IMR-90 (cell line): ENCODE results near the gene STAG2. TPM values are rescaled to one million over a fixed set of nuclear protein-coding genes. Genes with fewer than 3 reads are reported as not detected.

Experiments
- ATAC-seq: fragments of 200-7000 bp; cut with Tn5 transposase; 2 replicates; pipeline ENCODE4 v1.9.1; 2020; ENCODE audit warnings: low read depth, mild to moderate bottlenecking, moderate library complexity
- BruUV-seq: library from RNA; stranded (reverse); fragments of 400-500 nt; replicated peaks from 2 replicates; lab custom pipeline; 2021; lab: Mats Ljungman, UMichigan
- CTCF ChIA-PET: fragments of 300-600 bp; formaldehyde crosslinking; extraction: SDS; loops from one replicate; lab custom pipeline; 2021; ENCODE audit warnings: antibody characterized with exemption; lab: Yijun Ruan, JAX
- POLR2A ChIA-PET: fragments of 300-600 bp; sonication (Branson Sonifier 250); formaldehyde crosslinking; loops from one replicate; lab custom pipeline; 2022; ENCODE audit warnings: antibody characterized with exemption; ENCODE audit not compliant: unreplicated experiment; lab: Charles Lee
- DNase-seq: peaks from one replicate; pipeline ENCODE4 v3.0.0; 2013
- H2AFZ ChIP-seq: replicated peaks from 2 replicates; pipeline ENCODE3; 2013; ENCODE audit warnings: low read length, mild to moderate bottlenecking; ENCODE audit not compliant: poor library complexity
- H2AK5ac ChIP-seq: 2 replicates; pipeline ENCODE4 v1.6.1; 2013; ENCODE audit warnings: low read depth, low read length, inconsistent platforms
- H2AK9ac ChIP-seq: replicated peaks from 2 replicates; pipeline ENCODE3; 2013; ENCODE audit warnings: mild to moderate bottlenecking, low read depth, low read length, moderate library complexity; ENCODE audit not compliant: poor library complexity
- H2BK120ac ChIP-seq: 2 replicates; pipeline ENCODE4 v1.6.1; 2013; ENCODE audit warnings: low read depth, low read length, inconsistent platforms
- H2BK15ac ChIP-seq: 3 replicates; pipeline ENCODE4 v1.6.1; 2013; ENCODE audit warnings: low read depth, low read length, inconsistent platforms
- H2BK20ac ChIP-seq: 2 replicates; pipeline ENCODE4 v1.6.1; 2013; ENCODE audit warnings: low read depth, mild to moderate bottlenecking, inconsistent platforms, low read length, moderate library complexity
- H2BK5ac ChIP-seq: 2 replicates; pipeline ENCODE4 v1.6.1; 2013; ENCODE audit warnings: mild to moderate bottlenecking, low read depth, low read length, inconsistent platforms; ENCODE audit not compliant: poor library complexity, severe bottlenecking
- H3K14ac ChIP-seq: replicated peaks from 2 replicates; pipeline ENCODE4 v1.6.1; 2013; ENCODE audit warnings: low read depth, low read length, inconsistent platforms
- H3K18ac ChIP-seq: 2 replicates; pipeline ENCODE4 v1.6.1; 2013; ENCODE audit warnings: low read depth, low read length, control low read depth
- H3K23ac ChIP-seq: 2 replicates; pipeline ENCODE4 v1.6.1; 2013; ENCODE audit warnings: low read depth, low read length, inconsistent platforms
- H3K27ac ChIP-seq: 2 replicates; pipeline ENCODE4 v1.5.1; 2013; ENCODE audit warnings: mild to moderate bottlenecking, control low read depth, low read length; ENCODE audit not compliant: insufficient read depth
- H3K27me3 ChIP-seq: 2 replicates; pipeline ENCODE4 v1.6.1; 2013; ENCODE audit warnings: low read length; ENCODE audit not compliant: control insufficient read depth, insufficient read depth
- H3K36me3 ChIP-seq: 2 replicates; pipeline ENCODE4 v1.6.1; 2013; ENCODE audit warnings: low read length, mixed read lengths; ENCODE audit not compliant: control insufficient read depth, insufficient read depth
- H3K4ac ChIP-seq: 2 replicates; pipeline ENCODE4 v1.6.1; 2013; ENCODE audit warnings: low read depth, low read length, inconsistent platforms
- H3K4me1 ChIP-seq: 2 replicates; pipeline ENCODE4 v1.6.1; 2013; ENCODE audit warnings: low read length, mixed read lengths; ENCODE audit not compliant: control insufficient read depth, insufficient read depth
- H3K4me2 ChIP-seq: 2 replicates; pipeline ENCODE4 v1.6.1; 2013; ENCODE audit warnings: low read depth, mild to moderate bottlenecking, control low read depth, low read length, moderate library complexity
- H3K4me3 ChIP-seq: 2 replicates; pipeline ENCODE4 v1.5.1; 2013; ENCODE audit warnings: low read depth, mild to moderate bottlenecking, control low read depth, low read length, moderate library complexity; ENCODE audit not compliant: insufficient read depth
- H3K56ac ChIP-seq: 2 replicates; pipeline ENCODE4 v1.6.1; 2013; ENCODE audit warnings: low read length, inconsistent platforms; ENCODE audit not compliant: insufficient read depth; ENCODE audit errors: extremely low read depth
- H3K79me1 ChIP-seq, 2 experiments: 2 replicates each; pipeline ENCODE4 v1.6.1; 2013; ENCODE audit warnings: low read length in 2 of 2, inconsistent platforms in 1 of 2, low read depth in 1 of 2
- H3K9ac ChIP-seq: 2 replicates; pipeline ENCODE4 v1.6.1; 2013; ENCODE audit warnings: low read depth, low read length, control low read depth
- H3K9me1 ChIP-seq: 2 replicates; pipeline ENCODE4 v1.6.1; 2013; ENCODE audit warnings: low read length, inconsistent platforms; ENCODE audit not compliant: insufficient read depth
- H3K9me3 ChIP-seq: 2 replicates; pipeline ENCODE4 v1.6.1; 2013; ENCODE audit warnings: low read length; ENCODE audit not compliant: control insufficient read depth, insufficient read depth
- H4K20me1 ChIP-seq: 2 replicates; pipeline ENCODE4 v1.6.1; 2013; ENCODE audit warnings: low read length, inconsistent platforms; ENCODE audit not compliant: insufficient read depth
- H4K5ac ChIP-seq: 2 replicates; pipeline ENCODE4 v1.6.1; 2013; ENCODE audit warnings: mild to moderate bottlenecking, low read depth, low read length, control low read depth
- H4K8ac ChIP-seq, 2 experiments: 2 replicates each; pipeline ENCODE4 v1.6.1; 2013; ENCODE audit warnings: low read depth in 2 of 2, low read length in 2 of 2, control low read depth in 1 of 2, inconsistent platforms in 1 of 2
- H4K91ac ChIP-seq: 2 replicates; pipeline ENCODE4 v1.6.1; 2013; ENCODE audit warnings: low read depth, low read length, inconsistent platforms; ENCODE audit not compliant: insufficient read depth
- MAFK ChIP-seq: IDR thresholded peaks from 2 replicates; pipeline ENCODE4 v1.6.1; 2012; ENCODE audit warnings: low read depth, low read length, improper control_type of control experiment
- WGBS, 2 experiments: methylation state at CpG; one replicate each; pipeline versions ENCODE4 v1.1.5 to v1.1.7; 2013; ENCODE audit warnings: missing lambda C conversion rate in 2 of 2; ENCODE audit not compliant: insufficient read length in 1 of 2; ENCODE audit errors: extremely low coverage in 2 of 2; 5-methylcytosine and 5-hydroxymethylcytosine counted together
- dilution Hi-C: fragments of 300-500 bp; cut with HindIII; formaldehyde crosslinking; loops from one replicate; pipeline ENCODE4 v1.14.3; 2018; ENCODE audit warnings: low sequenced_read_pairs; ENCODE audit not compliant: unreplicated experiment
- in situ Hi-C: fragments of 300-500 bp; cut with MboI; formaldehyde crosslinking; loops from 3 replicates; pipeline ENCODE4 v1.14.3; 2019; ENCODE audit warnings: low sequenced_read_pairs, inconsistent platforms, mixed read lengths
- intact Hi-C: fragments of 100-400 bp; cut with micrococcal nuclease; formaldehyde crosslinking; loops from 2 replicates; pipeline ENCODE4 v1.10.0; 2022
- polyA plus RNA-seq, 3 experiments: library from polyadenylated mRNA; depleted of rRNA; stranded (reverse); fragments of >200 nt; gene quantifications; 2 replicates each; pipeline ENCODE4 v1.2.3, GENCODE V29; 2012; ENCODE audit warnings: low replicate concordance in 1 of 3
- total RNA-seq: library from RNA; depleted of rRNA; stranded (reverse); fragments of >200 nt; gene quantifications from 2 replicates; pipeline ENCODE4 v1.2.3, GENCODE V29; 2012

STAG2 gene
- total and polyA plus RNA-seq, 2 of the 4 experiments (the other 2 are of a cell fraction) = 19.6 to 71.2 TPM

- Histone ChIP-seq H3K23ac (no peak overlapping the region), H3K4me3 (no peak overlapping the region), H2BK20ac (no peak overlapping the region), H2BK15ac (no peak overlapping the region), H3K9me3 (no peaks in the 10 kb centered on the region), H3K56ac (no peak overlapping the region), H3K79me1 (peaks cover 6 to 10% of the 10 kb centered on the region in 2 experiments; a peak in 2 of 4 replicates), H3K9me1 (no peaks in the 10 kb centered on the region), H4K8ac (no peak overlapping the region), H2AK9ac (no peak overlapping the region), H2AFZ (no peak overlapping the region), H3K27me3 (no peaks in the 10 kb centered on the region), H3K36me3 (0 out of 2 replicates have a peak, but pooled peaks cover 2% of the 10 kb centered on the region), H3K4ac (no peak overlapping the region; the same call in 1 of the 2 replicates), H4K20me1 (peaks cover 3% of the 10 kb centered on the region; the same call in 1 of the 2 replicates), H4K91ac (no peak overlapping the region), H3K27ac (no peak overlapping the region), H3K9ac (no peak overlapping the region), H3K4me2 (peak overlapping the region; percentile 58; the same call in 1 of the 2 replicates), H3K4me1 (no peaks in the 10 kb centered on the region; the same call in 1 of the 2 replicates), H2BK5ac (peak overlapping the region; percentile 63), H4K5ac (no peak overlapping the region), H2AK5ac (no peak overlapping the region), H3K18ac (no peak overlapping the region), H2BK120ac (0 out of 2 replicates have a peak overlapping the region, but pooled peaks have one; percentile 8), H3K14ac (no peak overlapping the region)
- in situ Hi-C loops = no loop called here
- 5% methylated on average over 2 of the region's 3 CpGs; no CpG with 5 or more reads in 1 of the 2 experiments for WGBS, 2 experiments
- CTCF ChIA-PET = no interaction called here
- no peak for TF ChIP-seq MAFK
- peak; percentile 71 for DNase-seq
- intact Hi-C loops = no loop called here
- no TSS peak for BruUV-seq
- ATAC-seq = peak; percentile 66
- dilution Hi-C loops = no loop called here
- POLR2A ChIA-PET = no interaction called here
Observed at GRCh38 chrX:124028182-124028581, 66.7 kb downstream of the STAG2 start.
